ENCODE data around the gene KMT2C.

DNA sequence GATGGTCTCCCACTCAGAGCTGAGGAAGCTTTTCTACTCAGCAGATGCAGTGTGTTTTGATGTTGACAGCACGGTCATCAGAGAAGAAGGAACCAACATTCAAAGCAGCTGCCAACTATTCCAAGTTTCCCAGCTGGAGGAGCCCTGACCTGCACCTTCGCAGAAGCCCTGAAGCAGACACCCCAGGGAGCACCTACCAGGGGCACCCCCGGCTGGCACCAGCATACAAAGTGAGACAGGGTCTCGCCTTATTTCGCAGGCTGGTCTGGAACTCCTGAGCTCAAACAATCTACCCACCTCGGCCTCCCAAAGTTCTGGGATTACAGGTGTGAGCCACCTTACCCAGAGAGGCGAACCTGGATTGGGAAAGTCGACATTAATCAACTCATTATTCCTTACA lies 68.6 kb downstream of the KMT2C start:
- TF ChIP-seq, protein P1, sequence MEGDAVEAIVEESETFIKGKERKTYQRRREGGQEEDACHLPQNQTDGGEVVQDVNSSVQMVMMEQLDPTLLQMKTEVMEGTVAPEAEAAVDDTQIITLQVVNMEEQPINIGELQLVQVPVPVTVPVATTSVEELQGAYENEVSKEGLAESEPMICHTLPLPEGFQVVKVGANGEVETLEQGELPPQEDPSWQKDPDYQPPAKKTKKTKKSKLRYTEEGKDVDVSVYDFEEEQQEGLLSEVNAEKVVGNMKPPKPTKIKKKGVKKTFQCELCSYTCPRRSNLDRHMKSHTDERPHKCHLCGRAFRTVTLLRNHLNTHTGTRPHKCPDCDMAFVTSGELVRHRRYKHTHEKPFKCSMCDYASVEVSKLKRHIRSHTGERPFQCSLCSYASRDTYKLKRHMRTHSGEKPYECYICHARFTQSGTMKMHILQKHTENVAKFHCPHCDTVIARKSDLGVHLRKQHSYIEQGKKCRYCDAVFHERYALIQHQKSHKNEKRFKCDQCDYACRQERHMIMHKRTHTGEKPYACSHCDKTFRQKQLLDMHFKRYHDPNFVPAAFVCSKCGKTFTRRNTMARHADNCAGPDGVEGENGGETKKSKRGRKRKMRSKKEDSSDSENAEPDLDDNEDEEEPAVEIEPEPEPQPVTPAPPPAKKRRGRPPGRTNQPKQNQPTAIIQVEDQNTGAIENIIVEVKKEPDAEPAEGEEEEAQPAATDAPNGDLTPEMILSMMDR (IDR thresholded peaks at IDR 0.05; ENCODE audit: low read length), result no peak
- TF ChIP-seq EZH2 (optimal IDR thresholded peaks at IDR 0.05; ENCODE audit: low read depth, low read length), result no peak
